Keratinocyte (primary cell): Measurements from ENCODE around the gene SAMD4B. TPM values are rescaled to one million over a fixed set of nuclear protein-coding genes. Genes with fewer than 3 reads are reported as not detected.

Source experiments
- DNase-seq: peaks from one replicate; pipeline ENCODE4 v3.0.0-alpha.2; 2011; ENCODE audit warnings: low read depth, missing footprints, low spot score
- FAIRE-seq: peaks from 2 replicates; lab custom pipeline; 2011; peaks lifted over from hg19 to GRCh38; lab: Jason Lieb, UNC
- H2AFZ ChIP-seq: 2 replicates; pipeline ENCODE4 v1.6.0; 2012; ENCODE audit warnings: low read length, control low read depth, inconsistent platforms; ENCODE audit not compliant: control insufficient read depth
- H3K27ac ChIP-seq: 2 replicates; pipeline ENCODE4 v1.5.1; 2011; ENCODE audit warnings: low read length; ENCODE audit not compliant: control insufficient read depth, insufficient read depth
- H3K27me3 ChIP-seq: 3 replicates; pipeline ENCODE4 v1.6.0; 2011; ENCODE audit warnings: low read length; ENCODE audit not compliant: control insufficient read depth, insufficient read depth; ENCODE audit errors: extremely low read depth
- H3K36me3 ChIP-seq, 2 experiments: 2 replicates in 1 of 2; 3 replicates in 1 of 2; pipeline ENCODE4 v1.5.1; 2011; ENCODE audit warnings: low read length in 2 of 2, mild to moderate bottlenecking in 1 of 2; ENCODE audit not compliant: control insufficient read depth in 2 of 2, insufficient read depth in 2 of 2; ENCODE audit errors: extremely low read depth in 1 of 2
- H3K4me1 ChIP-seq: 3 replicates; pipeline ENCODE4 v1.5.1; 2011; ENCODE audit warnings: low read length; ENCODE audit not compliant: control insufficient read depth, insufficient read depth; ENCODE audit errors: extremely low read depth
- H3K4me2 ChIP-seq: 3 replicates; pipeline ENCODE4 v1.6.0; 2011; ENCODE audit warnings: low read depth, low read length; ENCODE audit not compliant: control insufficient read depth, insufficient read depth; ENCODE audit errors: extremely low read depth
- H3K4me3 ChIP-seq, 3 experiments: fragments of 200-600 bp in 1 of 3; sonication (generic) in 1 of 3; 2 replicates in 2 of 3; 3 replicates in 1 of 3; pipeline ENCODE4 v1.5.1; 2011 to 2016; ENCODE audit warnings: low read length in 3 of 3, mild to moderate bottlenecking in 3 of 3, control low read depth in 2 of 3, inconsistent platforms in 1 of 3, low read depth in 1 of 3, mixed read lengths in 1 of 3, mixed run types in 1 of 3, moderate library complexity in 1 of 3; ENCODE audit not compliant: control insufficient read depth in 2 of 3, insufficient read depth in 2 of 3; ENCODE audit errors: extremely low read depth in 1 of 3
- H3K79me2 ChIP-seq: 2 replicates; pipeline ENCODE4 v1.6.0; 2012; ENCODE audit warnings: low read length; ENCODE audit not compliant: control insufficient read depth, insufficient read depth
- H3K9ac ChIP-seq: 3 replicates; pipeline ENCODE4 v1.6.0; 2011; ENCODE audit warnings: low read length; ENCODE audit not compliant: control insufficient read depth, insufficient read depth; ENCODE audit errors: extremely low read depth
- H3K9me1 ChIP-seq: 3 replicates; pipeline ENCODE4 v1.6.0; 2011; ENCODE audit warnings: low read length; ENCODE audit not compliant: control insufficient read depth, insufficient read depth; ENCODE audit errors: extremely low read depth
- H3K9me3 ChIP-seq: 2 replicates; pipeline ENCODE4 v1.5.1; 2012; ENCODE audit warnings: low read depth, low read length; ENCODE audit not compliant: control insufficient read depth
- H4K20me1 ChIP-seq: 3 replicates; pipeline ENCODE4 v1.6.0; 2011; ENCODE audit warnings: low read length; ENCODE audit not compliant: control insufficient read depth, insufficient read depth; ENCODE audit errors: extremely low read depth
- EZH2 ChIP-seq: IDR thresholded peaks from one replicate; pipeline ENCODE4 v1.6.1; 2012; ENCODE audit warnings: inconsistent platforms, mild to moderate bottlenecking, low read length, moderate library complexity
- dilution Hi-C: fragments of 300-500 bp; cut with MboI; formaldehyde crosslinking; loops from one replicate; pipeline ENCODE4 v1.7.0; 2020; ENCODE audit warnings: low sequenced_read_pairs; ENCODE audit not compliant: extremely low pct_ligation_motif_present
- polyA plus RNA-seq, 5 experiments: library from polyadenylated mRNA; depleted of rRNA in 3 of 5; stranded (reverse) in 3 of 5; stranded (forward) in 1 of 5; unstranded in 1 of 5; fragments of >200 nt; gene quantifications; 1 replicate in 1 of 5; 2 replicates in 3 of 5; 3 replicates in 1 of 5; pipeline versions ENCODE4 v1.2.1 to v1.2.3, GENCODE V29; 2011 to 2012; ENCODE audit warnings: missing spikeins in 2 of 5, low read depth in 1 of 5, low replicate concordance in 1 of 5
- TF ChIP-seq, protein P1 (sequence below), 3 experiments: IDR thresholded peaks in 1 of 3; conservative IDR thresholded peaks in 1 of 3; optimal IDR thresholded peaks in 1 of 3; 2 replicates in 2 of 3; 3 replicates in 1 of 3; pipeline versions ENCODE3 to v1.5.1; 2011; ENCODE audit warnings: low read length in 3 of 3, mild to moderate bottlenecking in 3 of 3, moderate library complexity in 2 of 3, control low read depth in 1 of 3, inconsistent platforms in 1 of 3; ENCODE audit not compliant: insufficient read depth in 2 of 3; ENCODE audit errors: extremely low read depth in 1 of 3

SAMD4B gene
- polyA plus RNA-seq, 1 donor (not counting 4 experiments of a cell fraction or from before 2014, with no cell fraction given), result 20.9 TPM

DNA sequence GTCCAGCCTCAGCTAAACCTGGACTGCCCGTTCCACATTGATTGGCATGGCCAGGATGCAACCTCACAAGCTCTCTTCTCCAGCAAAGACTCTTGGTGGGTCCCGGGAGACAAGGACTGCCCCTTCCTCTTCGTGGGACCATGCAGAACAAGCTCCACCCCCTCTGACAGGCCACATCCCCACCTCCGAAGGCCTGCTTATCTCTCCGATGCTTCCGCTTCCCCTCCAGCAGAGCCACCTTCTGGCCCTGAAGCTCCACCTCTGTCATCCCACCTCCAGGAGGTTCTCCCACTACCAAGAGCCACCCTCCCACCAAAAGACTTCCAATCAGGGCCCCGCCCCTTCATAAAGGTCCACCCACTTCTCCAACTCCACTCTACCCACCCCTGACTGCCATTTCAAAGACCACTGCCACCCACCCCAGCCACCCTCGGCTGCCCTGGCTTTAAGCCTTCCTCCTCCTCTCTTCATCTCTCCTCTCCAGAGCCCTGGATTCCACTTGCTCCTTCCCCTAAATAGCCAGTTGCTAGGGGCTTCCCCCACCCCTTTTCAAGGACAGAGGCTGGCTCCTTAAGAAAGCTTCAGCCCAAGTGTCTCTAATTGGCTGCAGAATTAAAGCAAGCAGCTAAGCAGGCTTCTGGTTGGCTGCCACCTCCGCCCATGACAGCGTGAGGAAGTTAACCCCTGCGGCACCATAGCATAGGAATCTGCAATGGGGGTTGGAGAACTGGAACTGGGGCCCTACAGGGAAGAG lies 31.5 kb upstream of the SAMD4B start:
- Histone ChIP-seq H3K36me3 (no peaks in the 10 kb centered on the region), H4K20me1 (no peaks in the 10 kb centered on the region), H3K9me1 (no peaks in the 10 kb centered on the region), H3K9ac (no peak overlapping the region), H3K27me3 (peaks cover 30% of the 10 kb centered on the region), H3K4me1 (no peaks in the 10 kb centered on the region), H3K27ac (no peak overlapping the region), H3K4me2 (no peak overlapping the region), H3K9me3 (no peaks in the 10 kb centered on the region), H3K4me3 (no peak overlapping the region), H2AFZ (no peak overlapping the region), H3K79me2 (no peaks in the 10 kb centered on the region)
- DNase-seq (no peak), FAIRE-seq (no peak)
- dilution Hi-C loops, result no loop called here
- no peak for TF ChIP-seq EZH2
- TF ChIP-seq, protein P1, sequence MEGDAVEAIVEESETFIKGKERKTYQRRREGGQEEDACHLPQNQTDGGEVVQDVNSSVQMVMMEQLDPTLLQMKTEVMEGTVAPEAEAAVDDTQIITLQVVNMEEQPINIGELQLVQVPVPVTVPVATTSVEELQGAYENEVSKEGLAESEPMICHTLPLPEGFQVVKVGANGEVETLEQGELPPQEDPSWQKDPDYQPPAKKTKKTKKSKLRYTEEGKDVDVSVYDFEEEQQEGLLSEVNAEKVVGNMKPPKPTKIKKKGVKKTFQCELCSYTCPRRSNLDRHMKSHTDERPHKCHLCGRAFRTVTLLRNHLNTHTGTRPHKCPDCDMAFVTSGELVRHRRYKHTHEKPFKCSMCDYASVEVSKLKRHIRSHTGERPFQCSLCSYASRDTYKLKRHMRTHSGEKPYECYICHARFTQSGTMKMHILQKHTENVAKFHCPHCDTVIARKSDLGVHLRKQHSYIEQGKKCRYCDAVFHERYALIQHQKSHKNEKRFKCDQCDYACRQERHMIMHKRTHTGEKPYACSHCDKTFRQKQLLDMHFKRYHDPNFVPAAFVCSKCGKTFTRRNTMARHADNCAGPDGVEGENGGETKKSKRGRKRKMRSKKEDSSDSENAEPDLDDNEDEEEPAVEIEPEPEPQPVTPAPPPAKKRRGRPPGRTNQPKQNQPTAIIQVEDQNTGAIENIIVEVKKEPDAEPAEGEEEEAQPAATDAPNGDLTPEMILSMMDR (optimal IDR thresholded peaks at IDR 0.05 in 1 of 3, IDR thresholded peaks at IDR 0.05 in 1 of 3, conservative IDR thresholded peaks at IDR 0.05 in 1 of 3; ENCODE audit: extremely low read depth in 1 of 3, insufficient read depth in 2 of 3, low read length in 3 of 3), result no peak

DNA sequence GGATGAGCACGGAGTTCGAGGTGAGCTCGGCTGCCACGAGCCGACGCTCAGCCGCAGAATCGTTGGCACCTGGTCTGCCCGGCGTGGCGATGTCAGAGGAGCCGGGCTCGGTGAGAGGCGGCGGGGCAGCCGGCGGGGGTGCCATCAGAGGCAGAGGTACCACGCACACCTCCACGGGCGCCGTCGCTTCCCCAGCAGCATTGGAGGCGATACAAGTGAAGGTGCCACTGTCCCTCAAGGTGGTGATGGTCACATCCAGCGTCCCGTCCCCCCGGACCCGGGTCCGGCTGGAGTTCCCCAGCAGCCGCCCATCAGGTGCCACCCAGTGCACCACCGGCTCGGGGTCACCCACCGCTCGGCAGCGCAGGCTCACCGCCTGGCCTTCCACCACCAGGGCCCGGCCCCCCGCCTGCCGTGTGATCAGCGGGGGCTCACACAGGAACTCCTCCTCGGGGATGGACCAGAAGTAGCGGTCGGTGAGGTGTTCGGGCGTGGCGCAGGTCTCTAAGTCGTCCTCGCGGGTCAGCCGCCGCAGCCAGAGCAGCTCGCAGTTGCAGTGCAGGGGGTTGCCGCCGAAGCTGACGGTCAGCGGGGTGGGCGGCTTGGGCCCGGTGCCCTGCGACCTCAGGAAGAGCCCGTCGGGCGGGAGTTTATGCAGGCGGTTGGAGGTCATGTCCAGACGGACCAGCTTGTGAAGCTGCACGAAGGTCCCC lies 28.0 kb upstream of the SAMD4B start:
- Histone ChIP-seq H3K4me2 (no peak overlapping the region), H4K20me1 (peaks cover under 1% of the 10 kb centered on the region), H3K9me3 (no peaks in the 10 kb centered on the region), H3K27me3 (no peaks in the 10 kb centered on the region), H3K4me3 (no peak overlapping the region), H3K4me1 (no peaks in the 10 kb centered on the region), H3K9me1 (no peaks in the 10 kb centered on the region), H3K9ac (no peak overlapping the region), H2AFZ (no peak overlapping the region), H3K27ac (no peak overlapping the region), H3K36me3 (no peaks in the 10 kb centered on the region), H3K79me2 (no peaks in the 10 kb centered on the region)
- FAIRE-seq (no peak), DNase-seq (no peak)
- TF ChIP-seq, protein P1 (optimal IDR thresholded peaks at IDR 0.05 in 1 of 3, IDR thresholded peaks at IDR 0.05 in 1 of 3, conservative IDR thresholded peaks at IDR 0.05 in 1 of 3; ENCODE audit: extremely low read depth in 1 of 3, insufficient read depth in 2 of 3, low read length in 3 of 3), result no peak
- TF ChIP-seq EZH2, result no peak
- dilution Hi-C loops, result no loop called here
